Transverse colon (tissue), 4 donors: Measurements from ENCODE around the gene ETS2. TPM values are rescaled to one million over a fixed set of nuclear protein-coding genes. Genes with fewer than 3 reads are reported as not detected.

Experiments used
- DNase-seq: peaks from one replicate; pipeline ENCODE4 v3.0.0-alpha.2; 2019
- H3K27ac ChIP-seq, 4 donors: fragments of 200-600 bp; sonication (generic); 2 replicates each; pipeline ENCODE4 v1.5.1; 2016 to 2018; ENCODE audit warnings: inconsistent platforms in 4 of 4
- H3K27me3 ChIP-seq: fragments of 200-600 bp; sonication (generic); 2 replicates; pipeline ENCODE4 v1.5.1; 2017; ENCODE audit warnings: inconsistent platforms
- H3K36me3 ChIP-seq, 4 donors: fragments of 200-600 bp; sonication (generic); 2 replicates each; pipeline ENCODE4 v1.5.1; 2017 to 2019; ENCODE audit warnings: inconsistent platforms in 4 of 4
- H3K4me1 ChIP-seq, 4 donors: fragments of 200-600 bp; sonication (generic); 2 replicates each; pipeline ENCODE4 v1.5.1; 2017 to 2020; ENCODE audit warnings: inconsistent platforms in 4 of 4
- H3K4me3 ChIP-seq, 4 donors: fragments of 200-600 bp; sonication (generic); 1 replicate in 1 of 4; 2 replicates in 3 of 4; pipeline versions ENCODE4 v1.5.1 to v1.6.1; 2017 to 2019; ENCODE audit warnings: inconsistent platforms in 4 of 4
- H3K9me3 ChIP-seq, 2 donors: fragments of 200-600 bp; sonication (generic); 2 replicates each; pipeline ENCODE4 v1.5.1; 2017 to 2019; ENCODE audit warnings: inconsistent platforms in 2 of 2
- CTCF ChIP-seq, 5 experiments: fragments of 200-600 bp in 3 of 5; fragments of 450-650 bp in 2 of 5; sonication (generic) in 3 of 5; IDR thresholded peaks; 1 replicate in 2 of 5; 2 replicates in 3 of 5; pipeline ENCODE4 v1.5.1; 2016 to 2017; ENCODE audit warnings: antibody characterized with exemption in 5 of 5, inconsistent platforms in 3 of 5, mild to moderate bottlenecking in 2 of 5, moderate library complexity in 1 of 5
- EP300 ChIP-seq: sonication (generic); formaldehyde crosslinking; IDR thresholded peaks from one replicate; pipeline ENCODE4 v1.6.1; 2017; ENCODE audit warnings: antibody characterized with exemption, low read depth
- POLR2A ChIP-seq: fragments of 450-650 bp; IDR thresholded peaks from one replicate; pipeline ENCODE4 v1.6.1; 2016; ENCODE audit warnings: antibody characterized with exemption, mild to moderate bottlenecking, moderate library complexity
- POLR2AphosphoS5 ChIP-seq, 3 donors: sonication (generic); formaldehyde crosslinking; IDR thresholded peaks; one replicate each; pipeline ENCODE4 v1.6.1; 2016; ENCODE audit warnings: antibody characterized with exemption in 3 of 3
- WGBS, 2 donors: methylation state at CpG; one replicate each; pipeline ENCODE4 v1.1.5; 2018; ENCODE audit warnings: low coverage in 1 of 2; 5-methylcytosine and 5-hydroxymethylcytosine counted together
- in situ Hi-C, 4 donors: fragments of 200-750 bp; cut with MboI; loops; one replicate each; pipeline versions ENCODE4 v1.15.0 to v1.15.1; 2017; ENCODE audit warnings: low sequenced_read_pairs in 3 of 4, low pct_ligation_motif_present in 1 of 4, low pct_unique_long_range_greater_than_20kb in 1 of 4
- intact Hi-C: fragments of 100-400 bp; cut with DNase I; formaldehyde crosslinking; loops from one replicate; pipeline ENCODE4 v1.15.1; 2023; ENCODE audit warnings: low total_unique reads
- total RNA-seq, 4 donors: library from RNA; depleted of rRNA; stranded (reverse); fragments of >200 nt; gene quantifications; one replicate each; pipeline ENCODE4 v1.1.0, GENCODE V29; 2016

ETS2 gene
- total RNA-seq, 4 donors from 2014 or later: 55.1 to 174 (median 127) TPM

GRCh38 chr21:38787461-38788274, 18.1 kb upstream of the ETS2 start:
- Histone ChIP-seq H3K27ac (peak overlapping the region; percentile 72 to 87 (median 84)), H3K36me3 (no peaks in the 10 kb centered on the region), H3K4me3 (peak overlapping the region in 1 of 4 donors; percentile 2), H3K9me3 (no peaks in the 10 kb centered on the region), H3K27me3 (no peaks in the 10 kb centered on the region), H3K4me1 (peaks cover 7 to 52% (median 37%) of the 10 kb centered on the region in 4 donors)
- peak; percentile 83 for DNase-seq
- WGBS, 2 donors: 31 to 70% methylated on average over 6 to 19 of the region's 19 CpGs
- intact Hi-C loops (no loop called here), in situ Hi-C loops (no loop called here)
- peak in 2 of 3 donors; percentile 60 to 63 for TF ChIP-seq POLR2AphosphoS5 (IDR thresholded peaks at IDR 0.05)
- TF ChIP-seq POLR2A: no peak

- H3K27me3 ChIP-seq: no peaks in the 10 kb centered on the region
- no peak for DNase-seq
- 46 to 55% methylated on average over 2 to 4 of the region's 4 CpGs for WGBS, 2 donors
- H3K9me3 ChIP-seq: no peaks in the 10 kb centered on the region
- H3K4me3 ChIP-seq: no peak overlapping the region
- peak overlapping the region; percentile 63 to 87 (median 84) for H3K27ac ChIP-seq
- in situ Hi-C loops (no loop called here), intact Hi-C loops (no loop called here)
- peaks cover 7 to 52% (median 37%) of the 10 kb centered on the region in 4 donors for H3K4me1 ChIP-seq
- no peaks in the 10 kb centered on the region for H3K36me3 ChIP-seq
- TF ChIP-seq CTCF (IDR thresholded peaks at IDR 0.05) (no peak), POLR2A (no peak), POLR2AphosphoS5 (IDR thresholded peaks at IDR 0.05) (no peak), EP300 (no peak)
Measured at GRCh38 chr21:38788275-38788905, 17.3 kb upstream of the ETS2 start.

GRCh38 chr21:38789275-38789674, 16.5 kb upstream of the ETS2 start:
- Histone ChIP-seq H3K4me3 (no peak overlapping the region), H3K4me1 (peaks cover 7 to 59% (median 37%) of the 10 kb centered on the region in 4 donors), H3K36me3 (no peaks in the 10 kb centered on the region), H3K27ac (peak overlapping the region; percentile 77 to 87 (median 84)), H3K27me3 (no peaks in the 10 kb centered on the region), H3K9me3 (no peaks in the 10 kb centered on the region)
- in situ Hi-C loops: no loop called here
- intact Hi-C loops: no loop called here
- TF ChIP-seq POLR2AphosphoS5 (IDR thresholded peaks at IDR 0.05) (no peak), EP300 (no peak), CTCF (IDR thresholded peaks at IDR 0.05) (no peak), POLR2A (no peak)
- no peak for DNase-seq
- 67 to 78% methylated on average over 1 to 3 of the region's 3 CpGs for WGBS, 2 donors

GRCh38 chr21:38790059-38790458, 15.7 kb upstream of the ETS2 start:
- Histone ChIP-seq H3K27ac (peak overlapping the region; percentile 77 to 87 (median 84)), H3K27me3 (no peaks in the 10 kb centered on the region), H3K36me3 (no peaks in the 10 kb centered on the region), H3K9me3 (no peaks in the 10 kb centered on the region), H3K4me1 (peaks cover 7 to 67% (median 40%) of the 10 kb centered on the region in 4 donors), H3K4me3 (no peak overlapping the region)
- 17 to 48% methylated on average over 1 to 7 of the region's 7 CpGs for WGBS, 2 donors
- DNase-seq: peak; percentile 24
- TF ChIP-seq POLR2A: no peak
- no peak for TF ChIP-seq EP300
- TF ChIP-seq POLR2AphosphoS5 (IDR thresholded peaks at IDR 0.05): no peak
- TF ChIP-seq CTCF (IDR thresholded peaks at IDR 0.05): no peak
- intact Hi-C loops (no loop called here), in situ Hi-C loops (loop anchor here in 1 of 4 donors (10.0 kb wide), 1 partner anchor 55 kb away; no protein-coding TSS in a partner anchor)
